Gastrocnemius medialis (tissue), 4 donors: Measurements from ENCODE around the gene UMPS. TPM values are rescaled to one million over a fixed set of nuclear protein-coding genes. Genes with fewer than 3 reads are reported as not detected.

Source experiments
- ATAC-seq, 2 donors: fragments of 150-250 bp; one replicate each; pipeline ENCODE4 v1.9.1; 2016
- DNase-seq, 2 donors: peaks; one replicate each; pipeline ENCODE4 v3.0.0-alpha.2; 2019
- H3K27ac ChIP-seq, 4 donors: fragments of 200-600 bp; sonication (generic); 1 replicate in 1 of 4; 2 replicates in 3 of 4; pipeline ENCODE4 v1.5.1; 2016 to 2018; ENCODE audit warnings: mild to moderate bottlenecking in 2 of 4, moderate library complexity in 1 of 4
- H3K27me3 ChIP-seq, 3 donors: fragments of 200-600 bp; sonication (generic) in 2 of 3; 1 replicate in 1 of 3; 2 replicates in 2 of 3; pipeline versions ENCODE4 v1.5.1 to v1.6.0; 2016 to 2019; ENCODE audit warnings: mild to moderate bottlenecking in 1 of 3, moderate library complexity in 1 of 3
- H3K36me3 ChIP-seq, 2 donors: fragments of 200-600 bp; sonication (generic) in 1 of 2; one replicate each; pipeline ENCODE4 v1.5.1; 2017 to 2018
- H3K4me1 ChIP-seq, 2 donors: fragments of 200-600 bp; sonication (generic) in 1 of 2; one replicate each; pipeline ENCODE4 v1.5.1; 2016 to 2017; ENCODE audit warnings: mild to moderate bottlenecking in 2 of 2
- H3K4me3 ChIP-seq, 4 donors: fragments of 200-600 bp; sonication (generic) in 3 of 4; 1 replicate in 1 of 4; 2 replicates in 3 of 4; pipeline ENCODE4 v1.5.1; 2016 to 2019; ENCODE audit warnings: mild to moderate bottlenecking in 2 of 4
- H3K9me3 ChIP-seq, 3 donors: fragments of 200-600 bp; sonication (generic) in 2 of 3; 1 replicate in 1 of 3; 2 replicates in 2 of 3; pipeline ENCODE4 v1.5.1; 2016 to 2019
- POLR2A ChIP-seq, 2 donors: fragments of 450-650 bp; IDR thresholded peaks; one replicate each; pipeline ENCODE4 v1.6.1; 2017; ENCODE audit warnings: antibody characterized with exemption in 2 of 2, mild to moderate bottlenecking in 2 of 2, moderate library complexity in 2 of 2
- in situ Hi-C, 4 donors: fragments of 200-750 bp; cut with MboI; loops; one replicate each; pipeline versions ENCODE4 v1.15.0 to v1.8.0; 2017; ENCODE audit warnings: low sequenced_read_pairs in 4 of 4
- intact Hi-C: fragments of 100-400 bp; cut with DNase I; formaldehyde crosslinking; loops from one replicate; pipeline ENCODE4 v1.15.1; 2023; ENCODE audit warnings: low total_unique reads
- total RNA-seq, 4 donors: library from RNA; depleted of rRNA; stranded (reverse); fragments of >200 nt; gene quantifications; one replicate each; pipeline versions ENCODE4 v1.1.0 to v1.2.3, GENCODE V29; 2016
- TF ChIP-seq, protein P1 (sequence below), 5 experiments: fragments of 450-650 bp in 3 of 5; fragments of 200-600 bp in 2 of 5; sonication (generic) in 2 of 5; IDR thresholded peaks in 4 of 5; conservative IDR thresholded peaks in 1 of 5; 1 replicate in 4 of 5; 2 replicates in 1 of 5; pipeline ENCODE4 v1.5.1; 2016 to 2019; ENCODE audit warnings: antibody characterized with exemption in 5 of 5, mild to moderate bottlenecking in 3 of 5, moderate library complexity in 3 of 5

UMPS gene
- total RNA-seq, 4 donors from 2014 or later, result 2.2 to 7.6 (median 6.2) TPM

DNA sequence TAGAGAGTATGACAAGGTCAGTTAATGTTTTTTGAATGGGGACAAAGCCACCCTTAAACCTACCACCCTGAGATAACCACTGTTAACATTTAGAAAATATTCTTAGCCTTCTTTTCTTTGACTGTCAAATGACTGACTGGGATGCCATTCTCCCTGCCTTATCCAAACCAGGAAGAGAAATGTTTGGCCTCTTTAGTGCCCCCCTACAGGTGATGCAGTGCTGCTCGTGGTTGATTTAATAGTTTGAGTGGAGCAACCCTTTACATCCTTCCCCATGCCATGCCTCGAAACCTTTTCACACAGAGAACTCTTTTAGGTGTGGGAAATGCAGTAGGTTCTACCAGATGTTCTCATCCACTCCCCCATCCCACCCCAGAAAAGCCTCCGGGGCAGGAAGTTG is 38.7 kb upstream of the UMPS start:
- TF ChIP-seq, protein P1, sequence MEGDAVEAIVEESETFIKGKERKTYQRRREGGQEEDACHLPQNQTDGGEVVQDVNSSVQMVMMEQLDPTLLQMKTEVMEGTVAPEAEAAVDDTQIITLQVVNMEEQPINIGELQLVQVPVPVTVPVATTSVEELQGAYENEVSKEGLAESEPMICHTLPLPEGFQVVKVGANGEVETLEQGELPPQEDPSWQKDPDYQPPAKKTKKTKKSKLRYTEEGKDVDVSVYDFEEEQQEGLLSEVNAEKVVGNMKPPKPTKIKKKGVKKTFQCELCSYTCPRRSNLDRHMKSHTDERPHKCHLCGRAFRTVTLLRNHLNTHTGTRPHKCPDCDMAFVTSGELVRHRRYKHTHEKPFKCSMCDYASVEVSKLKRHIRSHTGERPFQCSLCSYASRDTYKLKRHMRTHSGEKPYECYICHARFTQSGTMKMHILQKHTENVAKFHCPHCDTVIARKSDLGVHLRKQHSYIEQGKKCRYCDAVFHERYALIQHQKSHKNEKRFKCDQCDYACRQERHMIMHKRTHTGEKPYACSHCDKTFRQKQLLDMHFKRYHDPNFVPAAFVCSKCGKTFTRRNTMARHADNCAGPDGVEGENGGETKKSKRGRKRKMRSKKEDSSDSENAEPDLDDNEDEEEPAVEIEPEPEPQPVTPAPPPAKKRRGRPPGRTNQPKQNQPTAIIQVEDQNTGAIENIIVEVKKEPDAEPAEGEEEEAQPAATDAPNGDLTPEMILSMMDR (IDR thresholded peaks at IDR 0.05 in 4 of 5, conservative IDR thresholded peaks at IDR 0.05 in 1 of 5), result no peak
- no peak for TF ChIP-seq POLR2A (IDR thresholded peaks at IDR 0.05)
- no peak for DNase-seq
- ATAC-seq, result no peak
- no peaks in the 10 kb centered on the region for H3K36me3 ChIP-seq
- H3K4me1 ChIP-seq, result peaks cover 0 to 3% of the 10 kb centered on the region in 2 donors
- H3K27ac ChIP-seq, result no peak overlapping the region
- H3K4me3 ChIP-seq, result no peak overlapping the region
- in situ Hi-C loops (no loop called here), intact Hi-C loops (no loop called here)
- no peaks in the 10 kb centered on the region for H3K27me3 ChIP-seq
- H3K9me3 ChIP-seq, result no peaks in the 10 kb centered on the region

DNA sequence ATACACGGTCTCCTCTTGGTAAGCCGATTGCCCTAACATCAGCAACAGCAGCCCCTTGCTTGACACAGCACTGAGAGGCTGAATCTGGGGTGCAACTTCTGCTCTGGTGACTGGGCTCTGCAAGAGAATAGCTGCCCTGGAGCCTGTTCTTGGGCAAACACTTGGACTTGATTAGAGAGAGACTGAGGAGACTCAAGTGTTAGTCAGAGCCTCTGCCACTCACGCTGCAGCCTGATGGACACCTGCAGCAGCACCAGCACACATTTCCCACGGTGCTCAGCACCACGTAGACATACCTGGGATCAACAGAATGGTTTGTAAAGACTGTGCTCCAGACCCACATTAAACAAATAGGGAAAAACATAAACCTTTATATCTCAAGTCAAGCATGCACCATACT is 35.8 kb upstream of the UMPS start:
- Histone ChIP-seq H3K9me3 (no peaks in the 10 kb centered on the region), H3K27ac (no peak overlapping the region), H3K36me3 (peaks cover 0 to 6% of the 10 kb centered on the region in 2 donors), H3K27me3 (no peaks in the 10 kb centered on the region), H3K4me3 (no peak overlapping the region), H3K4me1 (peaks cover 0 to 3% of the 10 kb centered on the region in 2 donors)
- ATAC-seq (no peak), DNase-seq (no peak)
- TF ChIP-seq, protein P1 (IDR thresholded peaks at IDR 0.05 in 4 of 5, conservative IDR thresholded peaks at IDR 0.05 in 1 of 5), result no peak
- TF ChIP-seq POLR2A (IDR thresholded peaks at IDR 0.05), result no peak
- intact Hi-C loops (no loop called here), in situ Hi-C loops (no loop called here)

DNA sequence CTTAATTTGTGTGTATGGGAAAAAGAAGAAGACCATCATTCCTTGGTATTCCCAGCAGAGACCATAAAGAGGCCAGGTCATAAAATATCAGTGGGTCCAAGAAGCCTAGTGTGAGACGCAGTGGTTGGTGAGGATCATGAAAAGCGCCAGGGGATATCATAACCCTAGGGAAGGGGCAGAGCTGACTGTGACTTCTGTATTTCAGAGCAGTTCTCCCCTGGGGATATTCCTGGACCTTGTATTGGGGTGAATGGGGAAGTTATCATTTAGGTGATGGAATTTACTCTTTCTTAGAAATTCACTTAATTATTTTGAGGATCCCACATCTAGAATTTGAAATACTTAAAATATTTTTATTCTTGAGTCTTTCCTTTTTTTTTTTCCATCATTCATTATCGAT is 34.9 kb upstream of the UMPS start:
- DNase-seq (no peak), ATAC-seq (no peak)
- in situ Hi-C loops, result no loop called here
- intact Hi-C loops, result no loop called here
- H3K27ac ChIP-seq, result no peak overlapping the region
- H3K4me1 ChIP-seq, result peaks cover 0 to 3% of the 10 kb centered on the region in 2 donors
- H3K4me3 ChIP-seq, result no peak overlapping the region
- no peaks in the 10 kb centered on the region for H3K9me3 ChIP-seq
- TF ChIP-seq POLR2A (IDR thresholded peaks at IDR 0.05), result no peak
- TF ChIP-seq, protein P1 (IDR thresholded peaks at IDR 0.05 in 4 of 5, conservative IDR thresholded peaks at IDR 0.05 in 1 of 5), result no peak
- H3K36me3 ChIP-seq, result peaks cover 0 to 6% of the 10 kb centered on the region in 2 donors
- no peaks in the 10 kb centered on the region for H3K27me3 ChIP-seq

DNA sequence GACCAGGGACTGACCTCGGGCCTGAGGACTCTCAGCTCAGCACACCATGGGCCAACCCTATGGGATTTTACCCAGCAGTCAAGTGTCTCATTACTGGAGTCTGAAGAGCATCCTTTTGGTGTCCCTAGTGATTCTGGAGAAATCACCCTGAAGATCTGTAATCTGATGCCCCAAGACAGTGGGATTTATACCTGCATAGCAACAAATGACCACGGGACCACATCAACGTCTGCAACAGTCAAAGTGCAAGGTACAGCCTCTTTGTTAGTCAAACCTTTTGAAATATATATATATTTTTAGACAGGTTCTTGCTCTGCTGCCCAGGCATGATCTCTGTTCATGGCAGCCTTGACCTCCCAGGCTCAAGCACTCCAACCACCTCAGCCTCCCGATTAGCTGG is 34.2 kb upstream of the UMPS start:
- Histone ChIP-seq H3K4me1 (peaks cover 0 to 3% of the 10 kb centered on the region in 2 donors), H3K4me3 (no peak overlapping the region), H3K36me3 (peaks cover 0 to 6% of the 10 kb centered on the region in 2 donors), H3K27ac (no peak overlapping the region), H3K9me3 (no peaks in the 10 kb centered on the region), H3K27me3 (no peaks in the 10 kb centered on the region)
- ATAC-seq, result no peak
- DNase-seq, result no peak
- intact Hi-C loops, result no loop called here
- in situ Hi-C loops, result no loop called here
- no peak for TF ChIP-seq POLR2A (IDR thresholded peaks at IDR 0.05)
- TF ChIP-seq, protein P1 (IDR thresholded peaks at IDR 0.05 in 4 of 5, conservative IDR thresholded peaks at IDR 0.05 in 1 of 5), result no peak

DNA sequence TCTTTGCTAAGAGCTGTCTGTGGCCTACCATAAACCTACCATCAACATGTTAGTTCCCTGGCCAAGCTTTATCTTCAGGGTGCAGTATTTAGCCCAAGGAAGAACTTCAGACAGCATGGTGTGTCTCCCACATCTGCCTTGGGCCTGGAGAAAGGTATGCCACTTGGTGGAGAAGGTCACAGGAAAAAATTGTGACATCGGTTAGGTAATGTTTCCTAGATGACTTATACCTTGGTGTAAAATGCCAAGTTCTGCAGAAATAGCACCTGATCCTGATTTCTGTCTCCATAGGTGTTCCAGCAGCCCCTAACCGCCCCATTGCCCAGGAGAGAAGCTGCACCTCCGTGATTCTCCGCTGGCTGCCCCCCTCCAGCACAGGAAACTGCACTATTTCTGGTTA is 33.0 kb upstream of the UMPS start:
- DNase-seq (no peak), ATAC-seq (no peak)
- no peak overlapping the region for H3K4me3 ChIP-seq
- TF ChIP-seq, protein P1 (IDR thresholded peaks at IDR 0.05 in 4 of 5, conservative IDR thresholded peaks at IDR 0.05 in 1 of 5), result no peak
- TF ChIP-seq POLR2A (IDR thresholded peaks at IDR 0.05), result no peak
- peaks cover 0 to 3% of the 10 kb centered on the region in 2 donors for H3K4me1 ChIP-seq
- H3K9me3 ChIP-seq, result no peaks in the 10 kb centered on the region
- H3K27me3 ChIP-seq, result no peaks in the 10 kb centered on the region
- in situ Hi-C loops, result no loop called here
- peaks cover 0 to 6% of the 10 kb centered on the region in 2 donors for H3K36me3 ChIP-seq
- intact Hi-C loops, result no loop called here
- no peak overlapping the region for H3K27ac ChIP-seq
